Peyer's patch (tissue), 4 donors: ENCODE measurements around the gene MGAT5.

Source experiments
- CTCF ChIP-seq, 6 experiments: fragments of 450-650 bp in 4 of 6; fragments of 200-600 bp in 2 of 6; sonication (generic) in 1 of 6; IDR thresholded peaks; one replicate each; pipeline ENCODE4 v1.5.1; 2017 to 2019; ENCODE audit warnings: antibody characterized with exemption in 6 of 6, mild to moderate bottlenecking in 3 of 6, moderate library complexity in 1 of 6
- POLR2A ChIP-seq, 2 donors: fragments of 450-650 bp; IDR thresholded peaks; one replicate each; pipeline ENCODE4 v1.5.1; 2017; ENCODE audit warnings: antibody characterized with exemption in 2 of 2, mild to moderate bottlenecking in 2 of 2, moderate library complexity in 2 of 2

- TF ChIP-seq CTCF (IDR thresholded peaks at IDR 0.05) (no peak), POLR2A (IDR thresholded peaks at IDR 0.05) (no peak)
These were observed 84.3 kb downstream of the MGAT5 start for GRCh38 chr2:134338208-134338607.
